ENCODE data around the gene RMDN2.

Gene RMDN2

GRCh38 chr2:37925063-37925897, at the start of gene RMDN2:
RMDN2 (plus strand) TSS chr2:37925287; CDS start chr2:37929278, 3,991 bp downstream.
- DNase-seq = peak; percentile 80

GRCh38 chr2:37875403-37875906, 49.6 kb upstream of the RMDN2 start:
- DNase-seq = no peak

- DNase-seq = no peak
Measured at GRCh38 chr2:37876227-37876626, 48.9 kb upstream of the RMDN2 start.

- DNase-seq = no peak
Measured at GRCh38 chr2:37877457-37878315, 47.4 kb upstream of the RMDN2 start.

- DNase-seq = no peak
Measured at GRCh38 chr2:37878536-37878935, 46.6 kb upstream of the RMDN2 start.

GRCh38 chr2:37880551-37880950, 44.5 kb upstream of the RMDN2 start:
- DNase-seq = no peak

- DNase-seq = no peak
Measured at GRCh38 chr2:37881397-37881796, 43.7 kb upstream of the RMDN2 start.

GRCh38 chr2:37882036-37882435, 43.1 kb upstream of the RMDN2 start:
- DNase-seq = no peak

GRCh38 chr2:37883518-37883917, 41.6 kb upstream of the RMDN2 start:
- DNase-seq = no peak

GRCh38 chr2:37885329-37885993, 39.6 kb upstream of the RMDN2 start:
- no peak for DNase-seq

GRCh38 chr2:37886745-37887144, 38.3 kb upstream of the RMDN2 start:
- no peak for DNase-seq

- no peak for DNase-seq
Measured at GRCh38 chr2:37887286-37887685, 37.8 kb upstream of the RMDN2 start.

GRCh38 chr2:37890893-37891495, 34.1 kb upstream of the RMDN2 start:
- peak; percentile 67 for DNase-seq

GRCh38 chr2:37891846-37892435, 33.1 kb upstream of the RMDN2 start:
- DNase-seq = no peak

GRCh38 chr2:37892436-37893114, 32.5 kb upstream of the RMDN2 start:
- DNase-seq = no peak

GRCh38 chr2:37893327-37893726, 31.8 kb upstream of the RMDN2 start:
- DNase-seq = no peak

- DNase-seq = peak; percentile 47
Measured at GRCh38 chr2:37894047-37894446, 31.0 kb upstream of the RMDN2 start.

- DNase-seq = peak; percentile 32
Measured at GRCh38 chr2:37894601-37895000, 30.5 kb upstream of the RMDN2 start.

- no peak for DNase-seq
Measured at GRCh38 chr2:37895140-37895539, 29.9 kb upstream of the RMDN2 start.

- no peak for DNase-seq
Measured at GRCh38 chr2:37896319-37896718, 28.8 kb upstream of the RMDN2 start.

GRCh38 chr2:37897511-37897910, 27.6 kb upstream of the RMDN2 start:
- DNase-seq = no peak

GRCh38 chr2:37898448-37898847, 26.6 kb upstream of the RMDN2 start:
- DNase-seq = no peak
